DMS 273 treated with DMSO at 0.1 percent for 48 hours (cell line): ENCODE measurements around the gene IFT22.
"Not testable (repeated sequence)": the region's sequence is repeated elsewhere in the genome, so short reads cannot be mapped to it uniquely, and the experiment has no call there.

ENCODE experiments used
- DNase-seq: peaks from one replicate; lab custom pipeline; 2025; lab: John Stamatoyannopoulos, UW

IFT22 gene

DNA sequence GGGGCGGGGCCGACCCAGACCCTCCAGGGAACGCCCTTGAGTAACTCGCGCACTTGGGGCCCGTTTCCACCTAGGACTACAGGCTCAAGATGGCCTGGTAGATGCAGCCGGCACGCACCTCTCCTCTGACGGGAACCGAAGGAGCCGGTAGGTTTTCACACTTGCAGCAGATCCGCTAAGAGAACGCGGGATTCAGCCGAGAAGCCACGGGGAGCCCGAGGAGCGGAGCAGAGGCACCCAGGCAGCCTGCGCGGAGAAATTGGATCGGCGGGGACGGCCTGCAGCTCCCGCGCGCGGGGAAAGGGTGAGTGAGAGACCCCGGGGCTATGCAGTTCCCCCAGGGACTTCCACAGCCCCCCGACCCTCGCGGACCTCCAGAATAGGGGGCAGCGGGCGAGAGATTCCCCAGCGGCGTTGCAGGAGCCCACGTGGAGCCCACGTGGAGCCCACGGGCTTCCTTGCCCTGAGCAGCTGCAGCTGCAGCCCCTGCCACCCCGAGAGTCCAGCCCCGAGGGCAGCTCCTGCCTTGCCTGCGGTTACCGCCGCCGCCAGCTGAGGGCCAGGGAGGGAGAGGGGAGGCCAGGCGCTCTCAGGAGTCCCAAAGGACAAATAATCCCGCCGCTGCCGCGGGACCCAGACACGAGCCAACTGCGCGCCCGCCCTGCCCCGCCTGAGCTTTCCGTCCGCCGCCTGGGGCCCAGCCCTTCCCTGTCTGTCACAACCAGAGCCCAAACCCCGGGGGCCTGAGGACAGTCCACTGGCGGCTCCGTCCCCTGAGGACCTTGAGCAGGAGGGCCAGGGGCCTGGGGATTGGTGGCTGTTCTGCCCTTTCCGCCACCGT, 13.1 kb downstream of the IFT22 start:
- peak; percentile 65 for DNase-seq

DNA sequence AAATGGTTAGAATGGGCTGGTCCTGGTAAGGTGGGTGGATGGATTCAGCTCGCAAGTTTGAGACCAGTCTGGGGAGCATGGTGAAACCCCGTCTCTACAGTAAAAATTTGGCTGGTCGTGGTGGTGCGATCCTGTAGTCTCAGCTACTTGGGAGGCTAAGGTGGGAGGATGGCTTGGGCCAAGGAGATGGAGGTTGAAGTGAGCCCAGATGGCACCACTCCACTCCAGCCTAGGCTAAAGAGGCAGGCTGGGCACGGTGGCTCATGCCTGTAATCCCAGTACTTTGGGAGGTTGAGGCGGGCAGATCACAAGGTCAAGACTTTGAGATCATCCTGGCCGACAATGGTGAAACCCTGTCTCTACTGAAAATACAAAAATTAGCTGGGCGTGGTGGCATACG, 15.3 kb downstream of the IFT22 start:
- DNase-seq = no peak

DNA sequence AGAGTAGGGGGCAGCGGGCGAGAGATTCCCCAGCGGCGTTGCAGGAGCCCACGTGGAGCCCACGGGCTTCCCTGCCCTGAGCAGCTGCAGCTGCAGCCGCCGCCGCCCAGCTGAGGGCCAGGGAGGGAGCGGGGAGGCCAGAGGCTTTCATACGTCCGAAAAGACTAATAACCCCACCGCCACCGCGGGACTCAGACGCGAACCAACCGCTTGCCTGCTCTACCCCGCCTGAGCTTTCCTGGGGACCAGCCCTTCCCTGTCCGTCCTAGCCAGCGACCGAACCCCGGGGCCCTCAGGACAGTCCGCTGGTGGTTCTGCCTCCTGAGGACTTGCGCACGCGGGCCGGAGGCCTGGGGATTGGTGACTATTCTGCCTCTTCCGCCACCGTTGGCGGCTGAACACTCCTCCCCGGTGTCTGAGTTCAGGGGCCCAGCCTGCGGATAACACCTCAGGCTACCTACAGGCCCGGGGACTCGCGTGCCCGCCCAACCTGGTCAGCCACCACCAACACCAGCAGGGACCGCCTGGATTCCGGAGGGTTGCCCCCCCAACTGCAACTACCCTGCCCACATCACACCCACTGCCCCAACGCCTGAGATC, 18.4 kb downstream of the IFT22 start:
- DNase-seq = no peak

DNA sequence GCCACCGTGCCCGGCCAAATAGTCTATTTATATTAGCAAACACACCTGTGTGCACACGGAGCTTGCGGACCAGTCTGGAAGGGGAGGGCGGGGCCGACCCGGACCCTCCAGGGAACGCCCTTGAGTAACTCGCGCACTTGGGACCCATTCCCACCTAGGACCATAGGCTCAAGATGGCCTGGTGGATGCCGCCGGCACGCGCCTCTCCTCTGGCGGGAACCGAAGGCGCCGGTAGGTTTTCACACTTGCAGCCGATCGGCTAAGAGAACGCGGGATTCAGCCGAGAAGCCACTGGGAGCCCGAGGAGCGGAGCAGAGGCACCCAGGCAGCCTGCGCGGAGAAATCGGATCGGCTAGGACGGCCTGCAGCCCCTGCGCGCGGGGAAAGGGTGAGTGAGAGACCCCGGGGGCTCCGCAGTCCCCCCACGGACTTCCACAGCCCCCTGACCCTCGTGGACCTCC, 18.9 kb downstream of the IFT22 start:
- no peak for DNase-seq

DNA sequence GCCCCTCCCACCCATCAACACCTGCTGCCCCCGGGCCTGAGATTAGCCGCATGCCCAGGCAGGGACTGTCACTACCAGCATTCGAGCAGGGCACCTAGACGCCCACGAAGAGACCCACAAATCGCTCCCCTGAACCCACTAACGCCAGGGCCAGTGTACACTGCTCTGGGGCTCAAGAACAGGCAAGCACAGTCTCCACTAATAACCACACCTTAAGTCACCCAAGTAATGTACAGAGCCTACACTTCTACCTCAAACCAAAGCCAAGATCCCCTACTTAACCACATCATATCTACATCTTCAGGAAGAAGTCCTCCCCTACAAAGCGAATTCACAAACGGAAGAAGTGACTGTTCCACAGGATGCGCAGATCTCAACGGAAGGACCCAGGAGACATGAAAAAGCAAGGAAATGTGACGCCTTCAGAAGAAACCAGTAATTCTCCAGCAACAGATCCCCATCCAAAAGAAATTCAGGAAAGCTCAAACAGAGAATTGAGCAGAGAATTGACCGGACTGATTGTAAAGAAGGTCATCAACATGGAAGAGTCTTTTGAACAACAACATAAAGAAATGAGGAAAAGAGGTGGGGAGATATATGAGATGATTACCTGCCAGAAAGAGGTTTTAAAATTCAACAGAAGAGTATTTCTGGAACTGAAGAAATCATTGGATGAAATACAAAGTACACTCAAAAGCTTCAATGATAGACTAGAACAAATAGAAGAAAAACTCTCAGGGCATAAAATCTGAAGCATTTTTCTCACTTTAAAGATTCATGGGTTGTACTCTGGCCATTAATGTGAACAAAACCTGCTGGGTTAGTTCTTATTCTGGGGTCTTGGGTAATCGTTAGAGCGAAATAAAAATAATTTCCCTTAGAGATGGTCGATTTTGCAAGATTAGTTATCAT, 20.9 kb downstream of the IFT22 start:
- DNase-seq = no peak

DNA sequence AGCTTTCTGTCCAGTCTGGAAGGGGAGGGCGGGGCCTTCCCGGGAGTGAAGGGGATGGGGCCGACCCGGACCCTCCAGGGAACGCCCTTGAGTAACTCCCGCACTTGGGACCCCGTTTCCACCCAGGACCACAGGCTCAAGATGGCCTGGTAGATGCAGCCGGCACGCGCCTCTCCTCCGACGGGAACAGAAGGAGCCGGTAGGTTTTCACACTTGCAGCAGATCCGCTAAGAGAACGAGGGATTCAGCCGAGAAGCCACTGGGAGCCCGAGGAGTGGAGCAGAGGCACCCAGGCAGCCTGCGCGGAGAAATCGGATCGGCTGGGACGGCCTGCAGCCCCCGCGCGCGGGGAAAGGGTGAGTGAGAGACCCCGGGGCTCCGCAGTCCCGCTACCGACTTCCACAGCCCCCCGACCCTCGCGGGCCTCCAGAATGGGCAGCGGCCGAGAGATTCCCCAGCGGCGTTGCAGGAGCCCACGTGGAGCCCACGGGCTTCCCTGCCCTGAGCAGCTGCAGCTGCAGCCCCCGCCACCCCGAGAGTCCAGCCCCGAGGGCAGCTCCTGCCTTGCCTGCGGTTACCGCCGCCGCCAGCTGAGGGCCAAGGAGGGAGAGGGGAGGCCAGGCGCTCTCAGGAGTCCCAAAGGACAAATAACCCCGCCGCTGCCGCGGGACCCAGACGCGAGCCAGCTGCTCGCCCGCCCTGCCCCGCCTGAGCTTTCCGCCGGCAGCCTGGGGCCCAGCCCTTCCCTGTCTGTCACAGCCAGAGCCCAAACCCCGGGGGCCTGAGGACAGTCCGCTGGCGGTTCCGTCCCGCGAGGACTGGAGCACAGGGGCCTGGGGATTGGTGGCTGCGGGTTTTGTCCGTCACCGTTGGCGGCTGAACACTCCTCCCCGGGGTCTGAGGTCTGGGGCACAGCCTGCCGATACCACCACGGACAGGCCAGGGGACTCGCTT, 21.8 kb downstream of the IFT22 start:
- peak; percentile 45 for DNase-seq

DNA sequence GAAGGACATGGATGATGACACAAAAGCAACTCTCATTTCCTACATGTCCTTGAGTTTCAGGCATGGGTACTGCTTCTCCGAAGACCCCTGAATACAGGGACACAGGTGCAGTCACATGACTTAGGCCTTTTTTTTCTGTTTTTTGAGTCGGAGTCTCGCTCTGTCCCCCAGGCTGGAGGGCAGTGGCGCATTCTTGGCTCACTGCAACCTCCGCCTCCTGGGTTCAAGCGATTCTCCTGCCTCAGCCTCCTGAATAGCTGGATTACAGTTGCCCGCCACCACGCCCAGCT, 26.8 kb downstream of the IFT22 start:
- DNase-seq = no peak

DNA sequence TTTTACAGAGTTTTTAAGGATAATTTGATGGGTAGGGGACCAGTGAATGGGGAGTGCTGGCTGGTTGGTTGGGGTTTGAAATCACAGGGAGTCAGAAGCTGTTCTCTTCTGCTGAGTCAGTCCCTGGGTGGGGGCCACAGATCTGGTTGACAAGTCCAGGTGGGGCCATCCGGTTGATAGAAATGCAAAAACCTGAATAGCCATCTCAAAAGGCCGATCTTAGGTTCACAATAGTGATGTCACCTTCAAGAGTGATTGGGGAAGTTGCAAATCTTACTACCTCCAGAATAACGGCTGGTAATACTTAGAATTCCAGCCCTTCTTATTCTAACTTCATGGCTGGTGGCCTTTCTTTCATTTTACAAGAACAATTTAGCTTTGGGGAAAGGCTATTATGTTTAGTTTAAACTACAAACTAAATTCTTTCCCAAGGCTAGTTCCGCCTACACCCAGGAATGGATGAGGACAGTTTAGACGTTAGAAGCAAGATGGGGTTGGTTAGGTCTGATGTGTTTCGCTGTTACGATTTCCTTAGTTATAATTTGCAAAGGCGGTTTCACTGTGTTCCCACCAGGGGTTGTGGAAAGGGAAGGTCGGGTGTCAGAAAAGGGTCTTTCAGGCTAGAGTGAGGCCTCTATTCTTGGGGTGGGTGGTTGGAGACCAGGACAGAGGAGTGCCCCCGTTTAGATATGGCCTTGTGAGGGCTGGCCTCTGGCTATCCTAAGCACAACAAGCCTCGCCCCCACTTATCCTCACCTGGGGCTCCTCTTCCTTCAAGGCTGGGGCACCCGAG, 27.4 kb downstream of the IFT22 start:
- DNase-seq = no peak

DNA sequence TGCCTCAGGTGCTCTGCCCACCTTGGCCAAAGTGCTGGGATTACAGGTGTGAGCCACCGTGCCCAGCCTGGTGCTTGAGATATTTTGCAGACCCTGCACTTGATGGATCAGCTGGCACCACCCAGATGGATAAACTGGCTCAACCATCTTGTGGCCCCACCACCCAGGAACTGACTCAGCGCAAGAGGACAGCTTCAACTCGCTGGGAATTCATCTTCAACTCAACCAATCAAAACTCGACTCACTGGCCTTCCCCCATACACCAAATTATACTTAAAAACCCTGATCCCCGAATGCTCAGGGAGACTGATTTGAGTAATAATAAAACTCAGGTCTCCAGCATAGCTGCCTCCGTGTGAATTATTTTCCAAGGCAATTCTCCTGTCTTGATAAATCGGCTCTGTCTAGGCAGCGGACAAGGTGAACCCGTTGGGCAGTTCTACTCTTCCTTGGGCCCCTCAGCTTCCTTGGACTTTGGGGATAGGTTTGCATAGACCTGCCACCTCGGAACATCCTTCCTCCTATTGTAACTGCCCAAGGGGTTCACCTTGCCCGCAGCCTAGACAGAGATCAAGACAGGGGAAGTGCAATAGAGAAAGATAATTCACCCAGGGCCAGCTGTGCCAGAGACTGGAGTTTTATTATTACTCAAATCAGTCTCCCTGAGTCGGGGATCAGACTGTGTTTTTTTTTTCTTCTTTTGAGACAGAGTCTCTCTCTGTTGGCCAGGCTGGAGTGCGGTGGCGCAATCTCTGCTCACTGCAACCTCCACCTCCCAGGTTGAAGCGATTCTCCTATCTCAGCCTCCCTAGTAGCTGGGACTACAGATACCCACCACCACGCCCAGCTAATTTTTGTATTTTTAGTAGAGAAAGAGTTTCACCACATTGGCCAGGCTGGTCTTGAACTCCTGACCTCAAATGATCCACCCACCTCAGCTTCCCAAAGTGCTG, 28.3 kb downstream of the IFT22 start:
- DNase-seq = not testable (repeated sequence)

DNA sequence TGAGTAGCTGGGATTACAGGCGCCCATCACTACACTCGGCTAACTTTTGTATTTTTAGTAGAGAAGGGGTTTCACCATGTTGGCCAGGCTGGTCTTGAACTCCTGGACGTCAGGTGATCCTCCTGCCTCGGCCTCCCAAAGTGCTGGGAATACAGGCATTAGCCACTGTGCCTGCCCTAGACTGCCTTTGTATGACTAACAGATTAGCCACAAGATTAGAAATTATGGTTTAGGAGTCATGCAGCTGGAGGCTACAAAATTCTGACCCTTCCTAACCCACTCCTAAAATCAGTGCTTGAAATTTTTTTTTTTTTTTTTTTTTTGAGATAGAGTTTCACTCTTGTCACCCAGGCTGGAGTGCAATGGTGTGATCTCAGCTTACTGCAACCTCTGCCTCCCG, 29.0 kb downstream of the IFT22 start:
- not testable (repeated sequence) for DNase-seq

DNA sequence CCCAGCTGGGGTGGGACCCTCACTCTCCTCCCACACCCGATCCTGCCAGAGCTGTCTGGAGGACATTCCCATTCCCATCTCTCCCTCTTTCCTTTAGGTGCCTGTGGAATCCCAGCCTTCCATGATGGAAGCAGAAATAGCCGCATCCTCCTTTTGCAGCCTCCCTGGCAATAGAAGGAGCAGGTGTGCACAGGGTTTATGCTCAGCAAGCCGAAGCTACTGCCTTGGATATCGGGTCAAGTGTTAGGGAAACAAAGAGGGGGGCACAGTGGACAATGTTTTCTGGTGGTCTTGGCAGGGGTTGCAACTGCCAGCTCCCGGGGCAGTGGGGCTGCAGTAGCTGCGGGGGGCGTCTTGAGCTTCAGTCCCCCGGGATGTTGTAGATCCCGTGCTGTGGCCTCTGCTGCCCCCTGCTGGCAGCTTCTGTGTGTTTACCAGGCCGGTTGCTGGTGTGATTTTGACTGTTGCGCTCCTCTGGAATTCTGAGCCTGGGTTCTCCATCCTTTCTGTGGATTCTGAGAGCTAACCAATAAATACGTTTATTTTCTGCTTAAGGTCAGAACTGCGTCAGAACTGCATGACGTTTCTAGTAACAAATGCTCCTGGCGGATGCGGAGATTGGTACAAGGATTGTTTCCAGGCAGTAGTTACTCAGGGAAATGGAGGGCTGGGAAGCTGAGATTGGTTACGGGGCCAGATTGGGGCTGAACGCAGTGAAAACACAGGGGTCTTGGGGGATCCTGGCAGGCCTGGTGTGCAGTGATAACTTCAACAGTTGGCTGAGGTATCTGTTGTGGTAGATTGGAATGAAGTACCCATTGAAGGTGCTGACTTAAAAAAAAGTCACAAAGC, 31.2 kb downstream of the IFT22 start:
- not testable (repeated sequence) for DNase-seq

DNA sequence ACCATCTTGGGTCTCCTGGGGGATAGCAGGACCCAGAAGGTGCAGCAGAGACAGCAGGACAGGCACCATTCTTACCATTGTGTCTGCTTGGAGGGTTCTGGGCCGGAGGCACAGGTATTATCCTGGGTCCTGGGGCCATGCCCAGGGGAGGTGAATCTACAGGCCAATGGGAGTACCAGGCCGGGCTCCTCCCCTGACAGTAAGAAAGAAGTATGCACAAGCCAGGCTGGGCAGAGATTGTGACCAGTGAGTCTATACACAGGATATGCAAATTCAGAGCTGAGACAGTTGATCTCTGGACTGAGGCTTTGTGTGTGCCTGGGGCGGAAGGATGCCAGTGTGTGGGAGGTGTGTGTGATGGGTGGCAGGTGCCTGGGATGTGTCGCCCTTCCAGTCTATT, 31.9 kb downstream of the IFT22 start:
- not testable (repeated sequence) for DNase-seq

DNA sequence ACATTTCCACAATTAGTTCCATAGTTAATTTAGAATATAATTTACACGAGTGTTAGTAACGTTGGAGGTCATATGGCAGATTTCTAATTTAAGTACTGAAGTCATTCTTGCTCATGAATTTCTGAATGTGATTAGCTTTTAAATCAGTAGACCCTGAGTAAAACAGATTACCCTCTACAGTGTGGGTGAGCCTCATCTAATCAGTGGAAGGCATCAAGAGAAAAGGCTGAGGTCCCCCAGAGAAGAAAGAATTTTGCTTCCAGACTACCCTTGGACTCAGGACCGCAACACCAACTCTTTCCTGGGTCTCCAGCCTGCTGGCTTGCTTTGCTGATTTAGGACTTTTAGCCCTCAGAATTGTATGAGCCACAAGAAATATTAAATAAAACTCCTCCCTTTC, 33.2 kb downstream of the IFT22 start:
- DNase-seq = no peak

DNA sequence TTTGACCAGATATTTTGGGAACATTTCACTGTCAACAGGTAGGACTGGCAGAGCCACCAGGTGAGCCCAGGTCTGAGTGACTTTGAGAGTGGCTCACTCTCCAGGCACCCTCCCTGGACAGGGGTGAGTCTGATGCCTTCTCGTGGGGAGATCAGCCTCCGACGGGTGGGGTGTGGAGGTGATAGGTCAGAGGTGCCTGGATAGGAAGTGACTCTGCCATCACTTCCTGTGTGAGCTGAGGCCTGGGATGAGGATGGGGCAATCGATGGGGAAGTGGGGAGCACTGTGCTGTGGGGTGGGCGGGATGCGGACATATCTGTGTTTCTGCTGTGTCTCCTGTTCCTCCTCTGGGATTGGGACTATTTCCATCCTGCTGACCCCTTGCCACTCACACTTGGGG, 34.6 kb downstream of the IFT22 start:
- no peak for DNase-seq

DNA sequence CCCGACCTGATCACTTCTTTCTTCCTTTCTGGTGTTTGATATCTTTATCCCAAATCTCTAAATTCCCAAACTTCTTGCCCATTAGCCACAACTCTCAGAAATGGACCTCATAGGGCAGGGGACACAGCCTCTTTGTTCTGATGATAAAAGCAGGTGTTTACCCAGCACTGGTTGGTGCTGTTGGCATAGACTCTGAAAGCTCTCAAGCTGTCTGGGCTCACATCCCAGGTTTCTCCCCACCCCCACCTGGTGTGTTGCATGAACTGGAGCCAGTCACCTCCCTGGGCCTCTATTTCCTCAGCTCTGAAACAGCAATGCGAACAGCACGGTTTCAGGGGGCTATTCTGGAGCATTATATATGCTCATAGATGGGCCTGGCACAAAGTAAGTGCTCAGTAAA, 35.7 kb downstream of the IFT22 start:
- not testable (repeated sequence) for DNase-seq

DNA sequence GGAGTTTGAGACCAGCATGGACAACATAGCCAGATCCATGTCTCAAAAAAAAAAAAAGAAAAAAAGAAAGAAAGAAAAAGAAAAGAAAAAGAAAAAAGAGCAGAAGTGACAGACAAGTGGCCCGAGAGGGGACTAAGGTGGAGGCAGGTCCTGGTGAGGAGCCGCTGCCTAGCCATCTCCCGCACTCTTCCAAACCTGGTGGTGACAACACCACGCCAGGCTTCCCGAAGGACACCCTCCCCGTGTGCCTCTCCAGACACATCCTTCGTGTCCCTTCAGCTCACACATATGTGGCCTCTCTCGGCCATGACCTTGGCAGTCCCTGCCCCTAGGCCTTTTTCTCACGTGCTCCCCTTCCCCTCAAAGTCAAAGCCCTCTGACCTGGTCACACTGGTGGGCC, 36.4 kb downstream of the IFT22 start:
- no peak for DNase-seq

DNA sequence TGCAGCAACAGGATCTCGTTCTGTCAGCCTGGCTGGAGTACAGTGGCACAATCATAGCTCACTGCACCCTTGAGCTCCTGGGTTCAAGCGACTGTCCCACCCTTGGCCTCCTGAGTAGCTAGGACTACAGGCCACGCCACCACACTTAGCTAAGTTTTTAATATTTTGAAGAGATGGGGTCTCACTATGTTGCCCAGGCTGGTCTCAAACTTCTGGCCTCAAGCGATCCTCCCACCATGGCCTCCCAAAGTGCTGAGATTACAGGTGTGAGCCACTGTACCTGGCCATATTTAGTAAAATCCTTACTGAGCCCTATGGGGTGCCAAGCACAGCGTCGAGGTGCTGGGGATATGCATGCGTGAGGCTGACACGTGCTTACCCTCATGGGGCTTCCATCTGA, 40.7 kb downstream of the IFT22 start:
- DNase-seq = not testable (repeated sequence)

DNA sequence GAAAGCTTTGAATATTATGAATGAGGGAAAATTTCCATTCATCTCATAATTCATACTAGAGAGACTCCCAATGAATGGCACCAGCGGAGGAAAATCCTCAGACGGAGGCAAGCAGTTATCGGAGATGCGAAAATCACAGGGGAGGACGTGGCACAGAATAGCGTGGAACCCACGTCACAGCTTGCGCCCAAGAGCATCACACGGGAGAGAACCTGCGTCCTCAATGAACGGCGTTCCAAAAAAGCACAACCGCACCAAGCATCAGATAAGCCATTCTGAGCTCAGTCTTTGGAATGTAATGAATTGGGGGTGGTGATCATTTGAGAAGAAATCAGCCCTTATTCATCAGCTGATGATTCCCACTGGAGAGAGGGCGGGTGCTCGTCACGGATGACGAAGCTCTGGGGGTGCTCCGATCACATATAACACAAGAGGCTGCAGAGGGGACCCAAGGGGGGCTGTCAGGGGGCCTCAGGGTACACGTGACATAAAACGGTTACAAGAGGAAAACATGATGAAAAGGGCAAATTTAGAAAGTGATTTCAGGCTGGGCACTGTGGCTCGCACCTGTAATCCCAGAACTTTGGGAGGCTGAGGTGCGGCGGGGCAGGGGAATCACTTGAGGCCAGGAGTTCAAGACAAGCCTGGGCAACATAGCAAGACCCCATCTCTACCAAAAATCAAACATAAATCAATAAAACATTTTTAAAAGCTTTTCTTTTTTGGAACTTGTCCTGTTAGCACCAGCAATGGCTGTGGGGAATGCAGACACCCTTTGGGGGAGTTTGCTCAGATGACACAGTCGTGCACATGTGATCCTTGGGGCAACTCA, 42.9 kb downstream of the IFT22 start:
- no peak for DNase-seq
